ENCODE results near the gene PIP5K1A.
"Not testable (repeated sequence)": the region's sequence is repeated elsewhere in the genome, so short reads cannot be mapped to it uniquely, and the experiment has no call there.

Gene PIP5K1A

DNA sequence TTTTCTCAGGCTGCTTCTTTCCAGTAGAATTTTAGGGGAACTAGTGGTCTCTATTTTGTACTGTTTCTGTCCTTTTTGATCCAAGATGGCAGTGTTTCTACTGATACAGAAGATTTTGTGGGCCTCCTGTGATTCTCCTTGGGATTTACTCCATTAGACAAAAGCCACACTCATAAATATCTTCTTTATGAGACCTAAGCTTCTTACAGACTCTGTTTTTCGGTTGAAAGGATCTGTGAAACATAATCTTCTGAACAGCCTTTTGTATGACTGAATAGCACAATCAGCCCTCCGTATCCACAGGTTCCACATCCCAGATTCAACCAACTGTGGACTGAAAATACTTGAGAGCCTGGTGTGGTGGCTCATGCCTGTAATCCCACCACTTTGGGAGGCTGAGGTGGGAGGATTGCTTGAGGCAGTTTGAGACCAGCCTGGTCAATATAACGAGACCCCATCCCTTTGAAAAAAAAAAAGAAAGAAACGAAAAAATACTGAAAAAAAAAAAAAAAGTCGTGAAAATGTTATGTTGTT is 45.4 kb downstream of the PIP5K1A start:
- no peak for DNase-seq
- intact Hi-C loops (cut with DNase I): no loop called here

DNA sequence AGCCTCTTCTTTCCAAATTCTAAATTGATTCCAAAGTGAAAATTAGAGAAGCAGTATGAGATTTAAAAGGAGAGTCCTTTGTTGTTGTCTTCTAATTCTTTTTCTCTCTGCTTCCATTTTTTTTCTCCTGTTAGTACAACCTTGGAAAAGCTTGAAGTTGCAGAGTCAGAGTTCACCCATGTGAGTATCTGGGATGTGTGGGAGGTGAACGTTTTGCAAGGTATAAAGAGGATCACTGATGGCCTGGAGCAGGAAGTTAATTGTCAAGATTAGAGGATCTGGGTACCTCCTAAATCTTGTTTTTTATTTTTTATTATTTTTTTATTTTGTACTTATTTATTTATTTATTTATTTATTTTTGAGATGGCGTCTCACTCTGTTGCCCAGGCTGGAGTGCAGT is 48.4 kb downstream of the PIP5K1A start:
- intact Hi-C loops (cut with DNase I): no loop called here
- no peak for DNase-seq

DNA sequence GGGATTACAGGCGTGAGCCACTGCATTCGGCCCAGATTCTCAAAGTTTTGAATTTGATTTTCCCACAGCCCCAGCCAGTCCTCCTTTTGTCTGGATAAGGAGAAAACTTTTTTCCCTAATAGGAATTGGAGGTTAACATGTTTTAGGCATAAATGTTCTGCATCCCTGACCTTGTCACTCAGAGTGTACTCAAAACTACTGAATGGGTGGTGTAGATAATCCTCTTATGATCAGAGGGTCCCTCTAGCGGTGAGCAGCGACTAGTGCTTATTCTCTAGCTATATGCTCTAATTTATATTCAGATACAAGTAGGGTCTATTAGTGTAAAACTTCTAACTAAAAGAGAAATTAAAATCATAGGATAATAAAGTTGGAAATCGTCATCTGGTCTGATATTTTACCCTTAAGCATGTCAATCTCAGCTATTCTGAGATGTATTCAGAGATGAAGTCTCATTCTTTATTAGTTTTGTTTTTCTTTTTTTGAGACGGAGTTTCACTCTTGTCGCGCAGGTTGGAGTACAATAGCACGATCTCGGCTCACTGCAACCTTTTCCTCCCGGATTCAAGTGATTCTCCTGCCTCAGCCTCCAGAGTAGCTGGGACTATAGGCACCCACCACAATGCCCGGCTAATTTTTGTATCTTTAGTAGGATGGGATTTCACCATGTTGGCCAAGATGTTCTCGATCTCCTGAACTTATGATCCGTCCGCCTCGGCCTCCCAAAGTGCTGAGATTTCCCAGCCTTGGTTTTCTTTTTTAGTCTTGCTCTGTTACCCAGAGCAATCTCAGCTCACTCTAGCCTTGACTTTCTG is 53.5 kb downstream of the PIP5K1A start:
- DNase-seq: peak in 7 of 10 donors; percentile 14 to 88 (median 56)
- intact Hi-C loops (cut with DNase I): loop anchor here (1.0 kb wide), 1 partner anchor 56 kb away; no protein-coding TSS in a partner anchor

DNA sequence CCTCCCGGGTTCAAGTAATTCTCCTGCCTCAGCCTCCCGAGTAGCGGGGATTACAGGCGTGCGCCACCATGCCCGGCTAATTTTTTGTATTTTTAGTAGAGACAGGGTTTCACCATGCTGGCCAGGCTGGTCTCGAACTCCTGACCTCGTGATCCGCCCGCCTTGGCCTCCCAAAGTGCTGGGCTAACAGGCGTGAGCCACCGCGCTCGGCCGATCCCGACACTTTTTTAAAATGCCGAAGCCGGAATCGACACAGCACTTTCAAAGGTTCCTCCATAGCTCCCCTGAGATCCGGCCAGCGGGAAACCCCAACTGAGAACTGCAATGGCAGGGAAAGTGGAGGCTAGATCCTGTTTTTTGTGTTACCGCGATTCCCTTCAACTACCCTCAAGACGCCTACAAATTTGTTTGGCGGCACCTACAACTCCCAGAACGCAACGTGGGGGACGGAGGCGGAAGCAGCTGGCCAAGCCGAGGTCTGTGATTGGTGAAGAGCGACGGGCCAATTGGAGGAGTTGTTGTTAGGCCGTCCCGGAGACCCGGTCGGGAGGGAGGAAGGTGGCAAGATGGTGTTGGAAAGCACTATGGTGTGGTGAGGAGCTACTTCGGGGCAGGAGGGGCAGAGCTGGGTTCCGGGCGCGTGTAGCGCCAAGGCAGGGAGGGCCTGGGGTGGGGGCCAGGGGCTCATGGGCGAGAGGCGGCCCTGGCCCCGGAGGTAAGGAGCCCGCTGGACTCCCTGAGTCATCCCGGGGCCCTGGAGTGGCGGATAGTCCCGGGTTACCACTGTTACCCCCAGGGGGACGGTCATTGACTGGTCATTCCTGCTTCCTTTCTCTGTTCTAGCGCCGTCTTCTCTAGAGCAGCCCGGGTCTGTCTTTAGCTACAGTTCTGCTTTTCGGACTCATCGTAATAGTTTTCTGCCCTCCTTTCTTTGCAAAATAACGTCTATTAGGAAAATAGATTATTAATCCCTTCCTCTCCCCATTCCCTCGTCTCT is 56.2 kb downstream of the PIP5K1A start, which contains the start of gene PSMD4:
Gene PSMD4, plus strand, starts transcription at position 518 of the 997 bp plus-strand sequence. Its CDS starts 49 bp downstream, at position 567.
- peak; percentile 89 to 99 (median 94) for DNase-seq
- intact Hi-C loops (cut with DNase I): no loop called here

DNA sequence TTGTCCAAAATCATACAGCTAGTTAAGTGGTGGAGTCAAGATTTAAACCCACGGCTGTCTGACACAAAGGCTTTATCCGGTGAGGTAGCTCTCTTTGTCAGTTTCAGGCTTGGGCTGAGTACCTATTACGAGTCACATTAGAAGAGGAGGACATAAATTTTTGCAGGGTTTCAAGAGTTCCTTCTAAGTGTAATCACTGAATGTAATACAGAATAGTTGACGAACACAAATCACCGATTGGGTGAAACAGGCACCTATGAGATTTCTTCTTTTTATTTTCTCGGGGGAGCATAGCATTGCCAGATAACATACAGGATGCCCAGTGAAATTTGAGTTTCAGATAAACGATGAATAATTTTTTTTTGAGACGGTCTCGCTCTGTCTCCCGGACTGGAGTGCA is 57.0 kb downstream of the PIP5K1A start:
- intact Hi-C loops (cut with DNase I): no loop called here
- no peak for DNase-seq

DNA sequence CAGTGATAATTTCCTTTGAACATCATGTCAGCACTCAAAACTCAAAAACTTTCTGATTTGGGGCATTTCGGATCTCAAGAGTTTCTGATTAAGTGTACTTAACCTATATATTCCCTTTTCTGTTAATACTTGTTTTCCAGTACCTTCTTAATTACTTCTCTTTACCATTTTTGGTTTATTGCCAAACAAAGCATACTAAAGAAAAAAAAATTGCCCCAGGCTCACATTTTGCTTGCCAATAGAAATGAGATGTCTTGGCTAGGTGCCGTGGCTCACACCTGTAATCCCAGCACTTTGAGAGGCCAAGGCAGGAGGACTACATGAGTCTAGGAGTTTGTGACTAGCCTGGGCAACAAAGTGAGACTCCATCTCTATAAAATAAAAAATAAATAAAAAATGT is 61.0 kb downstream of the PIP5K1A start:
- intact Hi-C loops (cut with DNase I): no loop called here
- DNase-seq: no peak

DNA sequence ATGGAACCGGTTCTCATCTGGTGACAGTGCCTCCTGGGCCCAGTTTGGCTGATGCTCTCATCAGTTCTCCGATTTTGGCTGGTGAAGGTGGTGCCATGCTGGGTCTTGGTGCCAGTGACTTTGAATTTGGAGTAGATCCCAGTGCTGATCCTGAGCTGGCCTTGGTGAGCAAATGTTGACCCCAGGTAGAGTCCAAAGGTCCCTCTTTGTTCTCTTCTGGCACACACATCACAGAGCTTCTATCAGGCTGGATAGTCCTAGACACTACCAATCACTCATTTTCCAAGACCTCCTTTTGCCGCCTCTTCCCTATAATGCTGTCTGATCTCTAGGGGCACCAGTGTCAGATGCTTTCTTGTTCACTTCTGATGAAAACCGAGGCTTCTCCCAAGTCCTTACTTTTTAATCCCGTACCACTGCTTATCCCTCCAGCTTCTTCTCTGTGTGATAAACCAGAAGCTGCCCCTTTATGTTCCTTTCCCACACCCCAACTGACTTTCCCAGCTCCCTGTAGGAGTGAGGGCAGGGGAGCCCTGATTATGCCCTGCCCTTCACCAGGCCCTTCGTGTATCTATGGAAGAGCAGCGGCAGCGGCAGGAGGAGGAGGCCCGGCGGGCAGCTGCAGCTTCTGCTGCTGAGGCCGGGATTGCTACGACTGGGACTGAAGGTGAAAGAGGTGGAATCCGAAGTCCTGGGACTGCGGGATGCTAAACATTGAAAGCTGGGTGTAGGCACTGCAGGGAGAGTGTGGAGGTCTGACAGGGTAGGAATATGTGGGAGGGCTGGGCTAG is 67.3 kb downstream of the PIP5K1A start:
- intact Hi-C loops (cut with DNase I): no loop called here
- peak in 1 of 10 donors; percentile 22 for DNase-seq

DNA sequence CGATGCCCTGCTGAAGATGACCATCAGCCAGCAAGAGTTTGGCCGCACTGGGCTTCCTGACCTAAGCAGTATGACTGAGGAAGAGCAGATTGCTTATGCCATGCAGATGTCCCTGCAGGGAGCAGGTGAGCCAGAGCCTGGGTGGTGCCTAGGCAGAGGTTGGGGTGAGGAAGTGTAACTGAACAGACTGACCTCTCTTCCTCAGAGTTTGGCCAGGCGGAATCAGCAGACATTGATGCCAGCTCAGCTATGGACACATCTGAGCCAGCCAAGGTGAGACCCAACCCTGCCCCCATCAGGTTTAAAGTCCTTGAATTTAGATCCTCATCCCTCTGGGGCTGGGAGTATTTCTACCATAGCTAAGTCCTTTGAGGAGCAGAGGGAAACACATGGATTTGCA is 68.0 kb downstream of the PIP5K1A start:
- DNase-seq: no peak
- intact Hi-C loops (cut with DNase I): no loop called here

DNA sequence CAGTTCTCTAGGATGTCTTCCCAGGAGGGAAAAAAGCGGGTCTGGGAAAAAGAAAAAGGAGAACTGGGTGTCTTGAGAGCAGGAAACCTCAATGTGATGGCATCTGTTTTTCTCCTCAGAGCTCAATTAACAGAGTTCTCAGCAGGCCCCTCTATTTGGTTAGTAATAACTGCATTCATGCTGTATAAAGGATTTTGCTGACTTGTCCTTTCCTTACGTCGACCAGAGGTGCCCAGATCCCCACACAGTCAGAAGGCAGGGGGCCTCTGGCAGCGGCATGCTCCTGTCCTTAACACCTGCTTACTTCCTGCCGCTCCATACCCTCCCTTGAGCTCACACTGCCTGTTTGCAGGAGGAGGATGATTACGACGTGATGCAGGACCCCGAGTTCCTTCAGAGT is 68.5 kb downstream of the PIP5K1A start:
- intact Hi-C loops (cut with DNase I): no loop called here

DNA sequence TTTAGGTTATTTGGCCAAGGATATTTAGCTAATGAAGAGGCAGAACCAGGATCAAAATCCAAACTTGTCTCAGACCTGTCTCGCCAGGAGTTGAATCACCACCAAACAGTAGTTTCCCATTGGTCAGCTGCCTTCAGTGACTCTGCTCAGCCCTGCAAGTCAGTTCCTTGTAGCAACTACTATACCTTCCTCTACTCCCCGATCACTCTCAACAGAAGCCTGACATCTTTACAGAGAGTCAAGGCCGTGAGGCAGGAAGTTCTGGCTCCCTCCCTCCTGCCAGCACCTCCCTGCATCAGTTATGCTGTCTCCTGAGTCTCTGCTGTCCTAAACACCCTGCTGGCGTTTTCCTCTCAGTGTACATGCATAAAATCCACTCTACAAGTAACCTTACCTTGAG is 69.4 kb downstream of the PIP5K1A start:
- intact Hi-C loops (cut with DNase I): no loop called here

More for the DNA sequence above, 68.5 kb downstream of the PIP5K1A start:
- DNase-seq: peak in 1 of 10 donors; percentile 30

DNA sequence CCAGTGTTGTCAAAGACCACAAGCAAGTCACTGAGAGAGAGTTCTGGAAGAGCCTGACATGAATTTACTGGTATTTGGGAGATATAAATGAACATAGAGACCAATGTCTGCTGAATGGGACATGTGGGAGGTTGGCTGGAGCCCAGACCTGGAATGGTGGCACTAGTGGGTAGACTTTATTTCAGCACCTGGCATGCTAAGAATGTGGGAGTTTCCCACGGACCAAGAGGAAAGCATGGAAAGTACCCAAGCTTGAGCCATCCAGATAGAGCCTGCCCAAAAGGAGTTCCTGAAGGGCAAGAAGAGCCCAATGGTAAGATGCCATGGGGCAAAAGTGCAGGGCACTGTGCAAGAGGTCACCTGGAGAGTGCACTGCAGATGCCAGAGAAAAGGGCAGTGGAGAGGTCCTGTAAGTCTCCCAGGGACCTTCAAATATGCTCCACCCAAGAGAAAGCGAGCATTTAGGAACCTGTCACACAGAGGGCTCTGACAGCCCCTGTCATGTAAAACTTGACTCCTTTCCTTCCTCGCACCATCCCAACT is 75.6 kb downstream of the PIP5K1A start:
- DNase-seq: peak in 1 of 10 donors; percentile 1
- intact Hi-C loops (cut with DNase I): no loop called here

More for the DNA sequence above, 69.4 kb downstream of the PIP5K1A start:
- peak in 1 of 10 donors; percentile 7 for DNase-seq

DNA sequence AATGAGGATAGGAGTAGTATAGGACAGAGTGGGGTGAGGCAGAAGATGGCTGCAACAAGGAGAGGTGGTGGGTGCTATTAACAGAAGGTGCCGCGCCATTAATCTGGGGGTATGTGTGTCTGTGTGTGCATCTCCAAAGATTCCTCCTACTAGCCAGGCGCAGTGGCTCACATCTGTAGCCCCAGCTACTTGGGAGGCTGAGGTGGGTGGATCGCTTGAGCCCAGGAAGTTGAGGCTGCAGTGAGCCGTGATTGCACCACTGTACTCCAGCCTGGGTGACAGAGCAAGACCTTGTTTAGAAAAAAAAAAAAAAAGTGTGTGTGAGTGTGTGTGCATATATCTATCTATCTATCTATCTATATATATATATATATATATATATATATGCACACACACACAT is 77.0 kb downstream of the PIP5K1A start:
- DNase-seq: peak in 2 of 10 donors; percentile 53 to 60
- intact Hi-C loops (cut with DNase I): not testable (repeated sequence)

DNA sequence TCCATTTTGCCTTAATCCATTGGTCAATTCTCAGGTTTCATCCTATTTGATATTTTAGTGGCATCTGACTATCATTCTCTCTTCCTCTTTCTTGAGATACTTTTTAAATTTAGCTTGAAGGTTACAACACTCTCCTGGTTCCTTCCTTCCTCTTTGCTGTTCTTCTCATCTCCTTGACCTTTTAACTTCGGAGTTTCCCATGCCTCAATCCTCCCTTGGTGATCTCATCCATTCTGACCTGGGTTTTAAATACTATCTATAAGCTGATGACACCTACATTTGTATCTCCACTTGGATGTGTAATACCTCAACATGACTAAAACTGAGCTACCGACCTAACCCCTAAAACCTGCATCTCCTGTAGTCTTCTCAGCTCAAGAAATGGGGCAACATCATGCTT is 78.9 kb downstream of the PIP5K1A start:
- intact Hi-C loops (cut with DNase I): no loop called here
- no peak for DNase-seq

DNA sequence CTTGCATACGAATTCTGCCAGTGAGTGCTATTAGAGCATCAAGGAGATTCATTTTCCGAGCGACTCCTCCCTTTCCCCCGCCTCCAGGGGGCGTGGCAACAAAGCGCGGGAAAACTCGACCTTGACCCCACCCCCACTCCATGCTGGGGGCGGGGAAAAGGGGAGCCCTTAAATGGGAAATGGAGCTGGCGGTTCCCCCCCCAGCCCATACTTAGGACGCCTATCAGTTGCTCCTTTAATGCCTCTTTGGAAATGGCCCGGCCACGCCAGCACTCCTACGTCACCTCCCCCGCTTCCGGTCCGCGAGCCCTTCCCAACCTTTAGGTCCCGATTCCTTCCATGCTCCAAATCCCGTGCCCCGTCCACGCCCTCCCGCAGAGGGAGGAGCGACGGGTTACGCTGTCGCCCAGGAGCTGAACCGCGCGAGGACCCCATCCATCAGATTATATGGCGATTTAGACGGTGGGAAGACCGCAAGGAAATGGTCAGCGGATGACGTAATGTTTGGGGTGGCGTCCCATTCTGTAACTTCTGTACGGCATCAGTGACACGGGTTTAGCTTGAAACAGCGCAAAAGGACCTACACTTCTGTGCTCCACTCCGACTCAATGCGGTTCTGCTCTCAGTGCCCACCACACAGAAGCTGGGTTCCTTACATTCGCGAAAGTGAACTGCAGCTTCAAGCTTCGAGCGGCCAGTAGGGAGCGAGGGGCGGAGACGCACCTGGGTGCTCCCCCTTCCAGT is 83.0 kb downstream of the PIP5K1A start:
- intact Hi-C loops (cut with DNase I): loop anchor here (1.0 to 5.0 kb wide), 3 partner anchors 46 to 118 kb away; partner anchors contain the start of genes PI4KB and PSMB4
- peak; percentile 90 to 99 (median 94) for DNase-seq

DNA sequence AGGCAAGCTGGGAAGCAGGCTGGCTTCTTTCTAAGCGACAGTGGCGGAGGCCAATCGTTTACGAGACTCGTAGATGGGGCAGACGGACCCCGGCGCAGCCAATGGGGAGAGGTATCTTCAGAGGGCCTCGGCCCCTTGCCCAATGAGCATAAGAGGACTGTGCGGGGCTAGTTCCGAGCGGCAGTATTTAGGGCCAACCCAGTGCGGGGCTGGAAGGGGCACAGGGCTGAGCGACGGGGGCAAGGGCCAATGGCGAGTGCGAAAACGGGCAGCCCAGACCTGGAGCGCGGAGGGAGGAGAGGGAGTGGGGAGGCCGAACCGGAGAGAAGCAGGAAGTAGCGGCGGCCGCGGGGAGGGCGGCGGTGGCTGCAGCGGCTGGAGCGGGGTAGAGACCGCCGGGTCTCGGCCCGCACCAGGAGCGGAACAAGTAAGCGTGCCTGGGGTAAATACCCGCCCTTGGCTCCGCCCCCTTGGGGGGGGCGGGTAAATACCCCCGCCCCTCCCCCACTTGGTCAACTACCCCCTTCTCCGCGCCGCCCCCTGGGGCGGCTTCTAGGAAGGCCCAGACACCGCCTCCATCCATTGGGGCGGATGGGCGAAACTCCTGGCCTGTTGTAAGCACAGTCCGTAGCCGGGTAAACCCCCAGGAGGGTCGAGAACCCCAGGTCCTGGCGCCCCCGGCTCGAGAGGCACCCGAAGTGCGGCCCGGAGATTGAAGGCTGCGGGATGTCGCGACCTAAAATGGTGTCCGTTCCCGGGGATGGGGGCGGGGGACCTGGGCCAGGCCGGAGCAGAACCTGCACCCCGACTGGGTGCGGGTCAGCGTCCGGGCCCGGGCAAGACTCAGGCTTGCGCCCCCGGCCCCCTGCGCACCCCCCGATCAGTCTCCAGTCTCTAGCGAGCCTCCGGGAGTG is 83.9 kb downstream of the PIP5K1A start, which contains the start of gene ZNF687:
Gene ZNF687, plus strand, starts transcription at position 331 of the 914 bp plus-strand sequence. CDS start 3,993 bp downstream, outside the sequence.
- DNase-seq: peak; percentile 100
- intact Hi-C loops (cut with DNase I): loop anchor here (1.0 to 5.0 kb wide), 3 partner anchors 45 to 117 kb away; partner anchors contain the start of genes PI4KB and PSMB4

DNA sequence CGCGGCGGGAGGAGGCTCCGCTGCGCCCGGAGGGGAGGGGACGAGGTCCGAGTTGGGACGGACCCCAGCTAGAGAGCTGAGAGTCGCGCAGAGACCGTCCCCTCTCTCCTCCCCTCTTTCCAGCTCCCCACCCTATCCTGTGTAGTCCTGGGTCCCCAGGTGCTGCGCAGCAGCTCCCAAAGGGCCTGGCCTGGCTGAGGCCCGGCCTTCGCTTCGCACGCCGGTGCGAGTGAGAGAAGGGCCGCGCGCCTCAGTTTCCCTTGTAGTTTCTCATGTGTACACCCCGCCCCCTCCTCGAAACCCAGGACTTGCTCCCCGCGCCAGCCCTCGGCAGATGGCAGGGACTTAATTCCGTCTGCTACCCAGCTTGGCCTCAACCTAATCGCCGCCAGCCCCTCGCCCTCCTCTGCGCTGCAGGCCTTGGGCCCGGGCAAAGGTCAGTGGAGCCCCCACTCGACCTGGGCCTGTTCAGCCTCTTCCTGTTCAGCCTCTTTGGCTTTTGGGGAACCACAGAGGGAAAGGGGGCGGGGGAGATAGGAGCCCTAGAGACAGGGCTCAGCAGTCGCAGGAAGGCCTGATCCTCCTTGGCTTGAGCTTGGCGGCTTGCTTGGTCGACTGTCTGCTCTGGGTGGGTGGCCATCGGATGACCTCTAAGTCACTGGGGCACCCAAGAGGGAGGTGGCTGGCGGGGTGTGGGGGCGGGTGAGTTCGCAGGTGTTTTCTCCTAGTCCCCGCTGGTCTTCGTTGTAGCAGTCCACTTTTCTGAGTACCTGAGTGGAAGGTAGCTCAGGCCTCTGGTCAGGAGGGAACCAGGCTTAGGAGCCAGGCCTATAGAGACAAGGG is 84.8 kb downstream of the PIP5K1A start:
- DNase-seq: peak in 4 of 10 donors; percentile 26 to 85 (median 56)
- intact Hi-C loops (cut with DNase I): loop anchor here (5.0 kb wide), 2 partner anchors 44 to 59 kb away; partner anchors contain the start of gene PI4KB

Measured in posterior cingulate gyrus (tissue), 11 donors.